ENCODE measurements around the gene LAPTM5.

DNA sequence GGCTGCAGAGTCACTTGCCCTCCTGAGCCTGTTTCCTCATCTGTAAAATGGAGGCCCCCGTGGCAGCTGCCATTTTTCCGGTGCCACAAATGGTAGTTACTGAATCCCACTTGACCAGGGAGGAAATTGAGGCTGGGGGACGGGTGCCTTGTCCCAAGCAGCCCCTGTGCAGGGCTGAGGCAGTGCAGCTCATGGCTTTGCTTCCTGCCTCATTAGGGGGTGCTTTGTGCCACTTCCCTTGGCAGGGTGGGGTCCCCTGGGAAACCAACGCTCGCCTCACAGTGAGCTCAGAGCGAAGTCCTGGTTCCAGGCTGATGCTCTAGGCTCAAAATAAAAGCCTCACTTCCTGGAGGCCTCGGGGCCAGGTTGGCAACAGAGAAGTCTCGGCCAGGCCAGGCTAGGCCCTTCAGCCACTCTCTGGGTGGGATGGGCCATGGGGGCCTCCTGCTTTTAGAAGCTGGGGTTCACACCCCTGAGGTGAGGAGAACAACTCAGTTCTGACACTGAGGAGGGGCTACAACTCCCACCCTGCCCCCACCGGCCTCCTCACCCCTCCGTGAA is 6.8 kb downstream of the LAPTM5 start:
- TF ChIP-seq, protein P1, sequence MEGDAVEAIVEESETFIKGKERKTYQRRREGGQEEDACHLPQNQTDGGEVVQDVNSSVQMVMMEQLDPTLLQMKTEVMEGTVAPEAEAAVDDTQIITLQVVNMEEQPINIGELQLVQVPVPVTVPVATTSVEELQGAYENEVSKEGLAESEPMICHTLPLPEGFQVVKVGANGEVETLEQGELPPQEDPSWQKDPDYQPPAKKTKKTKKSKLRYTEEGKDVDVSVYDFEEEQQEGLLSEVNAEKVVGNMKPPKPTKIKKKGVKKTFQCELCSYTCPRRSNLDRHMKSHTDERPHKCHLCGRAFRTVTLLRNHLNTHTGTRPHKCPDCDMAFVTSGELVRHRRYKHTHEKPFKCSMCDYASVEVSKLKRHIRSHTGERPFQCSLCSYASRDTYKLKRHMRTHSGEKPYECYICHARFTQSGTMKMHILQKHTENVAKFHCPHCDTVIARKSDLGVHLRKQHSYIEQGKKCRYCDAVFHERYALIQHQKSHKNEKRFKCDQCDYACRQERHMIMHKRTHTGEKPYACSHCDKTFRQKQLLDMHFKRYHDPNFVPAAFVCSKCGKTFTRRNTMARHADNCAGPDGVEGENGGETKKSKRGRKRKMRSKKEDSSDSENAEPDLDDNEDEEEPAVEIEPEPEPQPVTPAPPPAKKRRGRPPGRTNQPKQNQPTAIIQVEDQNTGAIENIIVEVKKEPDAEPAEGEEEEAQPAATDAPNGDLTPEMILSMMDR (IDR thresholded peaks at IDR 0.05) = no peak
- no peak for TF ChIP-seq EZH2 (IDR thresholded peaks at IDR 0.05; ENCODE audit: borderline replicate concordance, insufficient read depth, low read depth, low read length, poor library complexity, severe bottlenecking)

Measured in B cell (primary cell).